GM19372 (cell line): ENCODE data around the gene NUP107.

Experiments
- ATAC-seq: cut with Tn5 transposase; IDR thresholded peaks from one replicate; pipeline ENCODE4 v1.9.1; 2021; ENCODE audit warnings: mild to moderate bottlenecking, low read depth, moderate library complexity; ENCODE audit not compliant: unreplicated experiment

NUP107 gene

GRCh38 chr12:68793975-68794652 lies 107.3 kb downstream of the NUP107 start:
- ATAC-seq, result no peak

GRCh38 chr12:68794653-68795251 lies 108.0 kb downstream of the NUP107 start:
- ATAC-seq, result no peak
